ENCODE data around the gene FCHSD1.

FCHSD1 gene

GRCh38 chr5:141633871-141634561 is 17.2 kb downstream of the FCHSD1 start:
- POLR2A ChIA-PET: no interaction called here
- Histone ChIP-seq H3K9me3 (ENCODE audit: control extremely low read depth in 1 of 5, control insufficient read depth in 4 of 5, insufficient read depth in 2 of 5, low read depth in 1 of 5, low read length in 4 of 5) (no peaks in the 10 kb centered on the region), H3K4me3 (ENCODE audit: control insufficient read depth in 1 of 7, extremely low read depth in 1 of 7, insufficient read depth in 4 of 7, low read depth in 2 of 7, low read length in 6 of 7) (no peak overlapping the region), H3K27me3 (replicated peaks in 2 of 5; ENCODE audit: control insufficient read depth in 4 of 5, insufficient read depth in 5 of 5, low read length in 4 of 5) (no peaks in the 10 kb centered on the region), H3K4me1 (ENCODE audit: control extremely low read depth in 1 of 4, control insufficient read depth in 4 of 4, insufficient read depth in 4 of 4, low read length in 3 of 4) (peaks cover 4 to 40% (median 30%) of the 10 kb centered on the region in 4 experiments), H3K27ac (ENCODE audit: insufficient read depth in 1 of 2, low read depth in 1 of 2, low read length in 2 of 2, poor library complexity in 1 of 2, severe bottlenecking in 2 of 2) (no peak overlapping the region), H3K36me3 (ENCODE audit: control insufficient read depth in 4 of 4, insufficient read depth in 4 of 4, low read length in 3 of 4) (peaks cover 10 to 36% (median 18%) of the 10 kb centered on the region in 4 experiments)
- WGBS (ENCODE audit: insufficient coverage): 73% methylated on average over 4 of the region's 5 CpGs
- no peak for DNase-seq
- CTCF ChIA-PET: interaction anchor here (0.7 to 11.2 kb wide), 8 partner anchors 9 to 56 kb away, joined by 3 to 101 read pairs (median 4); partner anchors contain the start of genes DIAPH1 and FCHSD1

- H3K27me3 ChIP-seq (replicated peaks in 2 of 5; ENCODE audit: control insufficient read depth in 4 of 5, insufficient read depth in 5 of 5, low read length in 4 of 5): no peaks in the 10 kb centered on the region
- no CpG with 5 or more reads among the region's 2 CpGs for WGBS (ENCODE audit: insufficient coverage)
- H3K36me3 ChIP-seq (ENCODE audit: control insufficient read depth in 4 of 4, insufficient read depth in 4 of 4, low read length in 3 of 4): peaks cover 21 to 49% (median 29%) of the 10 kb centered on the region in 4 experiments
- H3K27ac ChIP-seq (ENCODE audit: insufficient read depth in 1 of 2, low read depth in 1 of 2, low read length in 2 of 2, poor library complexity in 1 of 2, severe bottlenecking in 2 of 2): no peak overlapping the region
- ChIA-PET CTCF (interaction anchor here (0.8 to 11.2 kb wide), 6 partner anchors 12 to 122 kb away, joined by 3 to 101 read pairs (median 3); partner anchors contain the start of gene DIAPH1), POLR2A (no interaction called here)
- H3K4me1 ChIP-seq (ENCODE audit: control extremely low read depth in 1 of 4, control insufficient read depth in 4 of 4, insufficient read depth in 4 of 4, low read length in 3 of 4): peaks cover 4 to 33% (median 23%) of the 10 kb centered on the region in 4 experiments
- DNase-seq: no peak
- no peak overlapping the region for H3K4me3 ChIP-seq (ENCODE audit: control insufficient read depth in 1 of 7, extremely low read depth in 1 of 7, insufficient read depth in 4 of 7, low read depth in 2 of 7, low read length in 6 of 7)
- no peaks in the 10 kb centered on the region for H3K9me3 ChIP-seq (ENCODE audit: control extremely low read depth in 1 of 5, control insufficient read depth in 4 of 5, insufficient read depth in 2 of 5, low read depth in 1 of 5, low read length in 4 of 5)
These were observed 18.6 kb downstream of the FCHSD1 start for GRCh38 chr5:141632650-141633049.

GRCh38 chr5:141630570-141631140 is 20.6 kb downstream of the FCHSD1 start:
- DNase-seq: no peak
- H3K4me1 ChIP-seq (ENCODE audit: control extremely low read depth in 1 of 4, control insufficient read depth in 4 of 4, insufficient read depth in 4 of 4, low read length in 3 of 4): peaks cover 0 to 18% (median 8%) of the 10 kb centered on the region in 4 experiments
- no peak overlapping the region for H3K27ac ChIP-seq (ENCODE audit: insufficient read depth in 1 of 2, low read depth in 1 of 2, low read length in 2 of 2, poor library complexity in 1 of 2, severe bottlenecking in 2 of 2)
- H3K9me3 ChIP-seq (ENCODE audit: control extremely low read depth in 1 of 5, control insufficient read depth in 4 of 5, insufficient read depth in 2 of 5, low read depth in 1 of 5, low read length in 4 of 5): no peaks in the 10 kb centered on the region
- ChIA-PET POLR2A (no interaction called here), CTCF (interaction anchor here (0.9 to 11.2 kb wide), 7 partner anchors 10 to 67 kb away, joined by 3 to 101 read pairs (median 4); partner anchors contain the start of gene DIAPH1)
- no peaks in the 10 kb centered on the region for H3K27me3 ChIP-seq (replicated peaks in 2 of 5; ENCODE audit: control insufficient read depth in 4 of 5, insufficient read depth in 5 of 5, low read length in 4 of 5)
- WGBS (ENCODE audit: insufficient coverage): no CpG with 5 or more reads among the region's 5 CpGs
- peaks cover 21 to 63% (median 39%) of the 10 kb centered on the region in 4 experiments for H3K36me3 ChIP-seq (ENCODE audit: control insufficient read depth in 4 of 4, insufficient read depth in 4 of 4, low read length in 3 of 4)
- no peak overlapping the region for H3K4me3 ChIP-seq (ENCODE audit: control insufficient read depth in 1 of 7, extremely low read depth in 1 of 7, insufficient read depth in 4 of 7, low read depth in 2 of 7, low read length in 6 of 7)

- POLR2A ChIA-PET: no interaction called here
- CTCF ChIA-PET: interaction anchor here (4.0 to 11.2 kb wide), 2 partner anchors 8 to 37 kb away, joined by 23 to 101 read pairs; partner anchors contain the start of gene DIAPH1
- peaks cover 23 to 74% (median 50%) of the 10 kb centered on the region in 4 experiments for H3K36me3 ChIP-seq (ENCODE audit: control insufficient read depth in 4 of 4, insufficient read depth in 4 of 4, low read length in 3 of 4)
These were observed 22.9 kb downstream of the FCHSD1 start for GRCh38 chr5:141628175-141628788.

GRCh38 chr5:141623611-141624010 is 27.6 kb downstream of the FCHSD1 start:
- H3K4me1 ChIP-seq (ENCODE audit: control extremely low read depth in 1 of 4, control insufficient read depth in 4 of 4, insufficient read depth in 4 of 4, low read length in 3 of 4): peaks cover 4 to 15% (median 6%) of the 10 kb centered on the region in 4 experiments
- no peaks in the 10 kb centered on the region for H3K9me3 ChIP-seq (ENCODE audit: control extremely low read depth in 1 of 5, control insufficient read depth in 4 of 5, insufficient read depth in 2 of 5, low read depth in 1 of 5, low read length in 4 of 5)
- H3K36me3 ChIP-seq (ENCODE audit: control insufficient read depth in 4 of 4, insufficient read depth in 4 of 4, low read length in 3 of 4): peaks cover 16 to 65% (median 47%) of the 10 kb centered on the region in 4 experiments
- H3K4me3 ChIP-seq (ENCODE audit: control insufficient read depth in 1 of 7, extremely low read depth in 1 of 7, insufficient read depth in 4 of 7, low read depth in 2 of 7, low read length in 6 of 7): no peak overlapping the region
- no peaks in the 10 kb centered on the region for H3K27me3 ChIP-seq (replicated peaks in 2 of 5; ENCODE audit: control insufficient read depth in 4 of 5, insufficient read depth in 5 of 5, low read length in 4 of 5)
- H3K27ac ChIP-seq (ENCODE audit: insufficient read depth in 1 of 2, low read depth in 1 of 2, low read length in 2 of 2, poor library complexity in 1 of 2, severe bottlenecking in 2 of 2): no peak overlapping the region
- POLR2A ChIA-PET: no interaction called here
- CTCF ChIA-PET: interaction anchor here (1.0 to 7.1 kb wide), 6 partner anchors 10 to 36 kb away, joined by 3 to 64 read pairs (median 4); no protein-coding TSS in a partner anchor
- no peak for DNase-seq
- WGBS (ENCODE audit: insufficient coverage): 95% methylated on average over 5 of the region's 5 CpGs

More at GRCh38 chr5:141628175-141628788, 22.9 kb downstream of the FCHSD1 start:
- no peak overlapping the region for H3K4me3 ChIP-seq (ENCODE audit: control insufficient read depth in 1 of 7, extremely low read depth in 1 of 7, insufficient read depth in 4 of 7, low read depth in 2 of 7, low read length in 6 of 7)
- H3K27me3 ChIP-seq (replicated peaks in 2 of 5; ENCODE audit: control insufficient read depth in 4 of 5, insufficient read depth in 5 of 5, low read length in 4 of 5): no peaks in the 10 kb centered on the region
- no peaks in the 10 kb centered on the region for H3K9me3 ChIP-seq (ENCODE audit: control extremely low read depth in 1 of 5, control insufficient read depth in 4 of 5, insufficient read depth in 2 of 5, low read depth in 1 of 5, low read length in 4 of 5)
- no peak for DNase-seq
- peaks cover 0 to 5% (median 0%) of the 10 kb centered on the region in 4 experiments for H3K4me1 ChIP-seq (ENCODE audit: control extremely low read depth in 1 of 4, control insufficient read depth in 4 of 4, insufficient read depth in 4 of 4, low read length in 3 of 4)
- no peak overlapping the region for H3K27ac ChIP-seq (ENCODE audit: insufficient read depth in 1 of 2, low read depth in 1 of 2, low read length in 2 of 2, poor library complexity in 1 of 2, severe bottlenecking in 2 of 2)
- 96% methylated on average over 5 of the region's 6 CpGs for WGBS (ENCODE audit: insufficient coverage)

- ChIA-PET POLR2A (no interaction called here), CTCF (interaction anchor here (1.0 to 7.1 kb wide), 6 partner anchors 10 to 35 kb away, joined by 3 to 64 read pairs (median 4); partner anchors contain the start of gene FCHSD1)
- H3K27me3 ChIP-seq (replicated peaks in 2 of 5; ENCODE audit: control insufficient read depth in 4 of 5, insufficient read depth in 5 of 5, low read length in 4 of 5): no peaks in the 10 kb centered on the region
- peaks cover 13 to 61% (median 43%) of the 10 kb centered on the region in 4 experiments for H3K36me3 ChIP-seq (ENCODE audit: control insufficient read depth in 4 of 4, insufficient read depth in 4 of 4, low read length in 3 of 4)
- no peak for DNase-seq
- H3K9me3 ChIP-seq (ENCODE audit: control extremely low read depth in 1 of 5, control insufficient read depth in 4 of 5, insufficient read depth in 2 of 5, low read depth in 1 of 5, low read length in 4 of 5): no peaks in the 10 kb centered on the region
- peaks cover 4 to 15% (median 6%) of the 10 kb centered on the region in 4 experiments for H3K4me1 ChIP-seq (ENCODE audit: control extremely low read depth in 1 of 4, control insufficient read depth in 4 of 4, insufficient read depth in 4 of 4, low read length in 3 of 4)
- H3K4me3 ChIP-seq (ENCODE audit: control insufficient read depth in 1 of 7, extremely low read depth in 1 of 7, insufficient read depth in 4 of 7, low read depth in 2 of 7, low read length in 6 of 7): no peak overlapping the region
- no peak overlapping the region for H3K27ac ChIP-seq (ENCODE audit: insufficient read depth in 1 of 2, low read depth in 1 of 2, low read length in 2 of 2, poor library complexity in 1 of 2, severe bottlenecking in 2 of 2)
These were observed 28.0 kb downstream of the FCHSD1 start for GRCh38 chr5:141623186-141623585.
